Fibroblast of the aortic adventitia (primary cell): ENCODE measurements around the gene CFAP410. TPM values are rescaled to one million over a fixed set of nuclear protein-coding genes. Genes with fewer than 3 reads are reported as not detected.
"Not testable (repeated sequence)": the region's sequence is repeated elsewhere in the genome, so short reads cannot be mapped to it uniquely, and the experiment has no call there.

ENCODE experiments used
- DNase-seq: peaks from one replicate; pipeline ENCODE4 v3.0.0-alpha.2; 2010; ENCODE audit warnings: low read depth
- H3K4me3 ChIP-seq: 2 replicates; pipeline ENCODE4 v1.5.1; 2011; ENCODE audit warnings: low read depth, mild to moderate bottlenecking, control low read depth, low read length, moderate library complexity
- CTCF ChIP-seq: IDR thresholded peaks from 2 replicates; pipeline ENCODE4 v1.5.1; 2011; ENCODE audit warnings: mild to moderate bottlenecking, low read length, control low read depth, inconsistent platforms; ENCODE audit not compliant: insufficient read depth
- total RNA-seq: library from RNA; depleted of rRNA; stranded (reverse); fragments of >200 nt; gene quantifications from 2 replicates; pipeline ENCODE4 v1.2.3, GENCODE V29; 2012; ENCODE audit warnings: low replicate concordance

CFAP410 gene
- total RNA-seq, 1 donor = 9.4 TPM

GRCh38 chr21:44364151-44365053 is 25.2 kb upstream of the CFAP410 start:
- DNase-seq = no peak
- no peak overlapping the region for H3K4me3 ChIP-seq
- TF ChIP-seq CTCF = no peak

GRCh38 chr21:44363278-44363677 is 24.1 kb upstream of the CFAP410 start:
- TF ChIP-seq CTCF = no peak
- no peak overlapping the region for H3K4me3 ChIP-seq
- DNase-seq = no peak

- DNase-seq, H3K4me3 ChIP-seq: not testable (repeated sequence)
These were observed 22.7 kb upstream of the CFAP410 start for GRCh38 chr21:44361903-44362302.

- no peak for TF ChIP-seq CTCF
- no peak for DNase-seq
These were observed 21.0 kb upstream of the CFAP410 start for GRCh38 chr21:44360159-44360558.

GRCh38 chr21:44359396-44359795 is 20.2 kb upstream of the CFAP410 start:
- H3K4me3 ChIP-seq = no peak overlapping the region
- TF ChIP-seq CTCF = no peak
- no peak for DNase-seq

More at GRCh38 chr21:44360159-44360558, 21.0 kb upstream of the CFAP410 start:
- H3K4me3 ChIP-seq = no peak overlapping the region

GRCh38 chr21:44357064-44357837 is 18.1 kb upstream of the CFAP410 start:
- no peak for TF ChIP-seq CTCF
- H3K4me3 ChIP-seq = no peak overlapping the region
- no peak for DNase-seq

GRCh38 chr21:44356636-44357035 is 17.4 kb upstream of the CFAP410 start:
- TF ChIP-seq CTCF = no peak
- no peak overlapping the region for H3K4me3 ChIP-seq
- DNase-seq = no peak
